ENCODE measurements around the gene ATN1. TPM values are rescaled to one million over a fixed set of nuclear protein-coding genes. Genes with fewer than 3 reads are reported as not detected.
A peak's percentile ranks its signal among the peaks of the same experiment; 100 is the strongest.

The ATN1 gene
- total and polyA plus RNA-seq, 9 of the 15 experiments (the other 6 are each of a cell fraction or from before 2014, with no cell fraction given), result 0.15 to 49.8 (median 2.7) TPM

- TF ChIP-seq, protein P1, sequence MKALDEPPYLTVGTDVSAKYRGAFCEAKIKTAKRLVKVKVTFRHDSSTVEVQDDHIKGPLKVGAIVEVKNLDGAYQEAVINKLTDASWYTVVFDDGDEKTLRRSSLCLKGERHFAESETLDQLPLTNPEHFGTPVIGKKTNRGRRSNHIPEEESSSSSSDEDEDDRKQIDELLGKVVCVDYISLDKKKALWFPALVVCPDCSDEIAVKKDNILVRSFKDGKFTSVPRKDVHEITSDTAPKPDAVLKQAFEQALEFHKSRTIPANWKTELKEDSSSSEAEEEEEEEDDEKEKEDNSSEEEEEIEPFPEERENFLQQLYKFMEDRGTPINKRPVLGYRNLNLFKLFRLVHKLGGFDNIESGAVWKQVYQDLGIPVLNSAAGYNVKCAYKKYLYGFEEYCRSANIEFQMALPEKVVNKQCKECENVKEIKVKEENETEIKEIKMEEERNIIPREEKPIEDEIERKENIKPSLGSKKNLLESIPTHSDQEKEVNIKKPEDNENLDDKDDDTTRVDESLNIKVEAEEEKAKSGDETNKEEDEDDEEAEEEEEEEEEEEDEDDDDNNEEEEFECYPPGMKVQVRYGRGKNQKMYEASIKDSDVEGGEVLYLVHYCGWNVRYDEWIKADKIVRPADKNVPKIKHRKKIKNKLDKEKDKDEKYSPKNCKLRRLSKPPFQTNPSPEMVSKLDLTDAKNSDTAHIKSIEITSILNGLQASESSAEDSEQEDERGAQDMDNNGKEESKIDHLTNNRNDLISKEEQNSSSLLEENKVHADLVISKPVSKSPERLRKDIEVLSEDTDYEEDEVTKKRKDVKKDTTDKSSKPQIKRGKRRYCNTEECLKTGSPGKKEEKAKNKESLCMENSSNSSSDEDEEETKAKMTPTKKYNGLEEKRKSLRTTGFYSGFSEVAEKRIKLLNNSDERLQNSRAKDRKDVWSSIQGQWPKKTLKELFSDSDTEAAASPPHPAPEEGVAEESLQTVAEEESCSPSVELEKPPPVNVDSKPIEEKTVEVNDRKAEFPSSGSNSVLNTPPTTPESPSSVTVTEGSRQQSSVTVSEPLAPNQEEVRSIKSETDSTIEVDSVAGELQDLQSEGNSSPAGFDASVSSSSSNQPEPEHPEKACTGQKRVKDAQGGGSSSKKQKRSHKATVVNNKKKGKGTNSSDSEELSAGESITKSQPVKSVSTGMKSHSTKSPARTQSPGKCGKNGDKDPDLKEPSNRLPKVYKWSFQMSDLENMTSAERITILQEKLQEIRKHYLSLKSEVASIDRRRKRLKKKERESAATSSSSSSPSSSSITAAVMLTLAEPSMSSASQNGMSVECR (CRISPR knock-in tag; IDR thresholded peaks at IDR 0.05), result 0 out of 2 replicates have a peak, but pooled peaks have one; percentile 32
- peak; percentile 37; the same call in 1 of the 2 replicates for TF ChIP-seq SP1 (CRISPR knock-in tag; IDR thresholded peaks at IDR 0.05)
- 0 out of 2 replicates have a peak, but pooled peaks have one; percentile 43 for TF ChIP-seq CXXC5 (CRISPR knock-in tag; IDR thresholded peaks at IDR 0.05)
- peak; percentile 58; the same call in 1 of the 2 replicates for TF ChIP-seq ZNF239 (CRISPR knock-in tag; IDR thresholded peaks at IDR 0.05)
- TF ChIP-seq, protein P2, sequence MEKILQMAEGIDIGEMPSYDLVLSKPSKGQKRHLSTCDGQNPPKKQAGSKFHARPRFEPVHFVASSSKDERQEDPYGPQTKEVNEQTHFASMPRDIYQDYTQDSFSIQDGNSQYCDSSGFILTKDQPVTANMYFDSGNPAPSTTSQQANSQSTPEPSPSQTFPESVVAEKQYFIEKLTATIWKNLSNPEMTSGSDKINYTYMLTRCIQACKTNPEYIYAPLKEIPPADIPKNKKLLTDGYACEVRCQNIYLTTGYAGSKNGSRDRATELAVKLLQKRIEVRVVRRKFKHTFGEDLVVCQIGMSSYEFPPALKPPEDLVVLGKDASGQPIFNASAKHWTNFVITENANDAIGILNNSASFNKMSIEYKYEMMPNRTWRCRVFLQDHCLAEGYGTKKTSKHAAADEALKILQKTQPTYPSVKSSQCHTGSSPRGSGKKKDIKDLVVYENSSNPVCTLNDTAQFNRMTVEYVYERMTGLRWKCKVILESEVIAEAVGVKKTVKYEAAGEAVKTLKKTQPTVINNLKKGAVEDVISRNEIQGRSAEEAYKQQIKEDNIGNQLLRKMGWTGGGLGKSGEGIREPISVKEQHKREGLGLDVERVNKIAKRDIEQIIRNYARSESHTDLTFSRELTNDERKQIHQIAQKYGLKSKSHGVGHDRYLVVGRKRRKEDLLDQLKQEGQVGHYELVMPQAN (IDR thresholded peaks at IDR 0.05; ENCODE audit: borderline replicate concordance), result peak; percentile 35; the same call in 1 of the 2 replicates
- TF ChIP-seq JUND (IDR thresholded peaks at IDR 0.05; ENCODE audit: borderline replicate concordance, low read depth, low read length), result no peak
- TF ChIP-seq JUND (tag; IDR thresholded peaks at IDR 0.05; ENCODE audit: borderline replicate concordance, low read depth, low read length), result peak; percentile 40; the same call in 1 of the 3 replicates
- no peak for TF ChIP-seq TBP (optimal IDR thresholded peaks at IDR 0.05; ENCODE audit: low read depth, low read length)
- TF ChIP-seq ZNF766 (CRISPR knock-in tag; conservative IDR thresholded peaks at IDR 0.05), result 0 out of 2 replicates have a peak, but pooled peaks have one; percentile 23
- peak; percentile 36; the same call in 1 of the 2 replicates for TF ChIP-seq RB1 (IDR thresholded peaks at IDR 0.05; ENCODE audit: low read depth)
- no peak for TF ChIP-seq KLF13 (tag; IDR thresholded peaks at IDR 0.05; ENCODE audit: borderline replicate concordance, low read depth)
- peak; percentile 85; the same call in 1 of the 2 replicates for TF ChIP-seq XRCC5 (IDR thresholded peaks at IDR 0.05; ENCODE audit: low read depth, low read length)
- TF ChIP-seq MYC (IDR thresholded peaks at IDR 0.05; ENCODE audit: low read depth, low read length), result peak; percentile 94
- no peak for TF ChIP-seq MYC (CRISPR knock-in tag; IDR thresholded peaks at IDR 0.05; ENCODE audit: borderline replicate concordance, low read depth)
- no peak for TF ChIP-seq ZNF717 (CRISPR knock-in tag; IDR thresholded peaks at IDR 0.05)
- TF ChIP-seq NR2C1 (IDR thresholded peaks at IDR 0.05), result 0 out of 2 replicates have a peak, but pooled peaks have one; percentile 15
- no peak for TF ChIP-seq NR2C1 (tag; IDR thresholded peaks at IDR 0.05)
- 0 out of 2 replicates have a peak, but pooled peaks have one; percentile 29 for TF ChIP-seq KAT7 (CRISPR knock-in tag; IDR thresholded peaks at IDR 0.05; ENCODE audit: borderline replicate concordance)
- TF ChIP-seq KAT2B (IDR thresholded peaks at IDR 0.05; ENCODE audit: low read depth, low read length), result no peak
- TF ChIP-seq, protein P3, sequence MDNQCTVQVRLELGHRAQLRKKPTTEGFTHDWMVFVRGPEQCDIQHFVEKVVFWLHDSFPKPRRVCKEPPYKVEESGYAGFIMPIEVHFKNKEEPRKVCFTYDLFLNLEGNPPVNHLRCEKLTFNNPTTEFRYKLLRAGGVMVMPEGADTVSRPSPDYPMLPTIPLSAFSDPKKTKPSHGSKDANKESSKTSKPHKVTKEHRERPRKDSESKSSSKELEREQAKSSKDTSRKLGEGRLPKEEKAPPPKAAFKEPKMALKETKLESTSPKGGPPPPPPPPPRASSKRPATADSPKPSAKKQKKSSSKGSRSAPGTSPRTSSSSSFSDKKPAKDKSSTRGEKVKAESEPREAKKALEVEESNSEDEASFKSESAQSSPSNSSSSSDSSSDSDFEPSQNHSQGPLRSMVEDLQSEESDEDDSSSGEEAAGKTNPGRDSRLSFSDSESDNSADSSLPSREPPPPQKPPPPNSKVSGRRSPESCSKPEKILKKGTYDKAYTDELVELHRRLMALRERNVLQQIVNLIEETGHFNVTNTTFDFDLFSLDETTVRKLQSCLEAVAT (IDR thresholded peaks at IDR 0.05), result no peak
Observed at GRCh38 chr12:6965026-6965661, 37.4 kb downstream of the ATN1 start (continued).

Measured in K562 (cell line).